ENCODE measurements around the gene DNASE1L1.
"Not testable (repeated sequence)": the region's sequence is repeated elsewhere in the genome, so short reads cannot be mapped to it uniquely, and the experiment has no call there.

DNASE1L1 gene

DNA sequence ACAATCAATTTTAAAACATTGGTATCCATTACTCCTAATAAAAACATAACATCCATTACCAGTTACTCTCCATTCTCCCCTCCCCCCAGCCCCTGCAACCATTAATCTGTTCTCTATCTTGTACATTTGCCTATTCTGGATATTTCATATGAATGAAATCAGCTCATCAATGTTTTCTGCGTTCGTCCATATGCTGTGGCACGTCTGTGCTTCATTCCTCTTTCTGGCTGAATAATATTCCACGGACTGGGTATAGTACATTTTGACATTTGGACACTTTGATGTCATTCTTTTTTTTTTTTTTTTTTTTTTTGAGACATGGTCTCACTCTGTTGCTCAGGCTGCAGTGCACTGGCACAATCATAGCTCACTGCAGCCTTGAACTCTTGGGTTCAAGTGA is 5.2 kb downstream of the DNASE1L1 start:
- DNase-seq (ENCODE audit: low spot score), result no peak

DNA sequence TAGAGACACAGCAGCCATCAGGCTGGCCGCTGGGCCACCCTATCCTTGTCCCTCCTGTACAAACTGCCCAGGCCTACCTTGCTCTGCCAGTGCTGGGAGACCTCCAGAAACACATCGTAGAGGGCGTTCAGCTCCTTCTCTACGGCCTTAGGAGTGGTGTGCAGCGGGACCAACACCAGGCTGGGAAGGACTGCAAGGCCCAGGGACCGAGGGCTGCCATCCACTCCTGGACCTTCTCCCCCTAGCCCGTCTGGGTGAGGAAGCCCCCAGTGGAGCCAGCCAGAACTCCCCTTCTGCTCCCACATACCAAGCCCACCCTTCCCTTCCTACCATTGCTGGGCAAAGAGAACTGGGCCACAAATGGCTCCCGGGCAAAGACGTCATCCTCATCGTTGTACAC is 5.9 kb downstream of the DNASE1L1 start:
- DNase-seq (ENCODE audit: low spot score), result no peak

DNA sequence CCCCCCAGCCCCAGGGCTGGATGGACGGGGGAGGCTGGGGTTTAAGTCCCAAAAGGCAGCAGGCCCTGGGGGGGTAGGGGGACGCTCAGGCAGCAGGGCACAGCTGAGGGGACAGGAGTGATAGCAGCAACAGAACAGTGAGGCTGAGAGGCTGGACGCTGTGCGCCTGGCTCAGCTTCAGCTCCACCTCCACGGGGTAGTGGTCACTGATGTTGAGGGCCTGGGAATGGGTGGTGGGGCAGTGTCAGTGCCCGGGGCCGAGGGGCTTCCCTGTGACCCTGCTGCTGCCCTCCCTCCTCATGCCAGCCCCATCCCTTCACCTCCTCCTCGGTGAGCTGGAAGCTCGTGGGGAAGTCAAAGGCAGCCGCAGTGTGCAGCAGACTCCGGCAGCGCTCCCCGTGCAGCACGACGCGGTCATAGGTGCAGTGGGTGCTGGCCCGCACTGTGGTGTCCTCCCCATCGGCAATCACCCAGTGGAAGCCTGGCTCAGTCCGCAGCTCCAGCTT is 6.4 kb downstream of the DNASE1L1 start:
- no peak for DNase-seq (ENCODE audit: low spot score)

DNA sequence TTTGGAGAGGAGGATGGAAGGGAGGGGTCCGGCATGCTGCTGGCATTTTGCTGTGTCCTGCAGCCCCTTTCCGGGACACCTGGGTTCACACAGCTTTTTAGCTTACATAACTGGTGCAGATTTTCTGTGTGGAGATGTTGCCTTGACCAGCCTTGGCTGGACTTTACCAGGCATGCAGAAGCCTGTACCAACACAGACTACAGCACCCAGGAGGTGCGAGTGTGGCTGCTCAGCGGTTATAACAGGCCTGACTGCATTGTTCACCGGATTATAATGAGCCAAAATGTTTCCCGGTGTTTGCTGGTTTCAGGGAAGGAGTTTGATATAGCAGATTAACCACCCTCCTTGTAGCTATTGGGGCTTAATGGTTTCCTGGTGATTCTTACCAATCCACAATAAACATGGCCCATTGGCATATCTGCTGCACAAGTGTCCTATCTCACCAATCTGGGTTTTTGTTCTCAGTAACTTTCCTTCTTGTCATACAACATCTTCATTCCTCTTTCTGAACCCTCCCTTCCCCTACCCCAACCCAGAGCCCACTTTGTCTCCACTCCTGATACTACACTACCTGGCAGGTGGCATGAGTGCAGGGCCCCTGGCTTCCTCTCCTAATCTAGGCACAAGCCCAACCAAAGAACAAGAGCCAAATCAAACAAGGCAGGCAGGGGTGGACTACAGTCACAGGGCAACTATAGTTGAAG is 7.0 kb downstream of the DNASE1L1 start:
- no peak for DNase-seq (ENCODE audit: low spot score)

DNA sequence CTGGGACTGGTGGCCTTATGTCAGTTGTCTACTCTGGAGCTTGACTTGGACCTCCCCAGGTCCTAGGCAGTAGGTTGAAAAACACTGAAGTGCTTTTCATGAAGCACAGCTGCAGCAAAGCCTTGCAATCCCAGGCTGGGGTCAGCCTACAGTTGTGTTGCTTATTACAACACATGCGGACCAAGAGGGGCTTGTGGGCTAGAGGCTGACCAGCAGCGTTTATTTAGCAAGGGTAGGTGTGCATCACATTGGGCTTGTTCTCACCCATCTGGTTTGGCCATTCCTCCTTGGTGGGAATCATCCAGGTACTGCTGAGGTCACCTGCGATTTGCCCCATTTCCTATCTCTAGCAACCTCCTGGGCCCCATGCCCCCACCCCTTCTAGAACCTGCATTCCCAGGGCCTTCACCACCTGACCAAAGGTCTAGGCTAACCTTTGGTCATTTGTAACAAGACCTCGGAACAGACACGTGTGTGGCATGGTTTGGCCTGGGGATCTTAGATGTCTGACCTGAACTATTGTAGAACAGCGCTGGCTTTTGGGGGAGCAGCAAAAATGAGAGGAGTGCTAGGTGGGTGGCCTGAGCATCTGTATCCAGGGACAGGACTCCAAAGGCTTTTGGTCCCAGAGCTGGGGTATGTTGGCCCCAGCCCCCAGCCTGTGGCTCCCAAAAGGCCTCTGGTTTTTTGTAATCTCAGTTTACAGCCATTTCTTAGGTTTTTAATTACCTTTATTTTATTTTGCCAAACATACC is 7.8 kb downstream of the DNASE1L1 start:
- no peak for DNase-seq (ENCODE audit: low spot score)

DNA sequence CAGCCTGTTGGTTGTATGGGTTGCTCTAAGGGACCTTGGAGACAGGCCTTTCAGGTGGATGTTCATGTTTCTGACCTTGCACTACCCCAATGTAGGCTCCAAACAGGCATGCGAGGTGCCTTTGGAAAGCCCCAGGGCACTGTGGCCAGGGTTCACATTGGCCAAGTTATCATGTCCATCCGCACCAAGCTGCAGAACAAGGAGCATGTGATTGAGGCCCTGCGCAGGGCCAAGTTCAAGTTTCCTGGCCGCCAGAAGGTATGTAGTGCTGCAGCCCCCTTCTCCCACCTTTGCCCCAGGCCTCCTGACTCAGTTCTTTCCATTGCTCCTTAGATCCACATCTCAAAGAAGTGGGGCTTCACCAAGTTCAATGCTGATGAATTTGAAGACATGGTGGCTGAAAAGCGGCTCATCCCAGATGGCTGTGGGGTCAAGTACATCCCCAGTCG is 8.7 kb downstream of the DNASE1L1 start:
- DNase-seq (ENCODE audit: low spot score), result not testable (repeated sequence)

DNA sequence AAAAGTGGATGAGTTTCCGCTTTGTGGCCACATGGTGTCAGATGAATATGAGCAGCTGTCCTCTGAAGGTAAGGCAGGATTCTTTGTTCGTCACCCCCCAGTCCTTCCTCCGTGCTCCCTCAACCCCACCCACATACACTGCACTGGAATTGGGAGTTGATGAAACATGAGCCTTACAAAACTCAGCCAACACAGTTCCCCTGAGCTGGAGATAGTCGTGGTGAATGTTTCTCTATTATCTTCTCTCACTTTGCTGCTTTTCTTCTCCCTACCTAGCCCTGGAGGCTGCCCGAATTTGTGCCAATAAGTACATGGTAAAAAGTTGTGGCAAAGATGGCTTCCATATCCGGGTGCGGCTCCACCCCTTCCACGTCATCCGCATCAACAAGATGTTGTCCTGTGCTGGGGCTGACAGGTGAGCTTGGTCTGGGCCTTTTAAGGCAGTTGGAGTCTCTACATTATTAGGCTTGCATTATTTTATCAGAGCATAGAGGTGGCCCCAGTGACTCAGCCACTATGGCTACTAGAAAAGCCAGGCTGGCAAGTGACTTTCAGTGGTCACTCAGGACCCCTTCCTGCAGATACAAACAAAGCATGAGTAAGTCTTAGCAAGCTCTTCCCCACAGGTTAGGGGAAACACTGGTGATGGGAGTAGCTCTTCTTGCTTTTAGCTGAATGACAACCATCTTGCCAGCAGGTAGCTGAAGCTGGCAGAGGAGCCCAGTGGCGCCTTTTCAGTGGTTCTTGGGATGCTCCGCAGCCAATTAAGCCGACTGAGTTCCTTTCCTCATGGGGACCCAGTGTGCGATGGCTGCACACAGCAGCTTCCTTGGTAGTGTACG is 9.3 kb downstream of the DNASE1L1 start:
- no peak for DNase-seq (ENCODE audit: low spot score)

DNA sequence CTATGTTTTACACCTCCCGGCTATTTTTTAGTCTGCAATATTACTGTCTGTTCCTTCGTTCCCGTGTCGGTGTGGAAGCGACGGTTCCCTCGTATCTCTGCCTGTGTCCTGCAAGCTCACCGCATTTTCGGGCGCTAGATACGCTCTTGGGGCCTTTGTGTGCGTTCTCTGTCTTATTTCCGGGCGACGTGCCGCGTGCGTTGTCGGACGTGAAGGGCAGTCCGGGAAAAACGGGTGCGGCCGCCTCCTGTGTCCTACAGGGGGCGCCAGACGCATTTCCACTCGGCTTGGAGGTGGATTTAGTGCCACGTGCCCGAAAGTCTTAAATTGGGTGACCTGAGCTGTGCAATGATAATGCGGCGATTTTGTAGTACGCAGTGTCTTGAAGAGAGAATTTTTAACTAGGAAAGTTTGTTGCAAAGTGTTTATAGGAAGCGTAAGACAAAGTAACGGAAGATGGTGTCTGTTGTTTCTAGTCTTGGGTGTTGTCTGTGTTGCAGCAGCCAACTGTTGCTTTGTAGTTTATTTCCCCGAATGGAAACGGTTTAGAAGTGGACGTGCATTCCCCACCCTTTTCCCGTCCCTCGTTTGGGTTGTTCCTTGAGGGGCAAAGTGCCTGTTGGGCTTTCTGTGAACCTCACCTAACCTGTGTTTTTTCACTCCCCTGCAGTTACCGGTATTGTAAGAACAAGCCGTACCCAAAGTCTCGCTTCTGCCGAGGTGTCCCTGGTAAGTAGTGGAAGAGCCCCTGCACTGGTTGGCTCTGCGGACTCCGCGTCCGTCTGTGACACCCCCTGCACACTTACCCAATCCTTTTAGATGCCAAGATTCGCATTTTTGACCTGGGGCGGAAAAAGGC is 10.2 kb downstream of the DNASE1L1 start:
- peak; percentile 80 for DNase-seq (ENCODE audit: low spot score)

DNA sequence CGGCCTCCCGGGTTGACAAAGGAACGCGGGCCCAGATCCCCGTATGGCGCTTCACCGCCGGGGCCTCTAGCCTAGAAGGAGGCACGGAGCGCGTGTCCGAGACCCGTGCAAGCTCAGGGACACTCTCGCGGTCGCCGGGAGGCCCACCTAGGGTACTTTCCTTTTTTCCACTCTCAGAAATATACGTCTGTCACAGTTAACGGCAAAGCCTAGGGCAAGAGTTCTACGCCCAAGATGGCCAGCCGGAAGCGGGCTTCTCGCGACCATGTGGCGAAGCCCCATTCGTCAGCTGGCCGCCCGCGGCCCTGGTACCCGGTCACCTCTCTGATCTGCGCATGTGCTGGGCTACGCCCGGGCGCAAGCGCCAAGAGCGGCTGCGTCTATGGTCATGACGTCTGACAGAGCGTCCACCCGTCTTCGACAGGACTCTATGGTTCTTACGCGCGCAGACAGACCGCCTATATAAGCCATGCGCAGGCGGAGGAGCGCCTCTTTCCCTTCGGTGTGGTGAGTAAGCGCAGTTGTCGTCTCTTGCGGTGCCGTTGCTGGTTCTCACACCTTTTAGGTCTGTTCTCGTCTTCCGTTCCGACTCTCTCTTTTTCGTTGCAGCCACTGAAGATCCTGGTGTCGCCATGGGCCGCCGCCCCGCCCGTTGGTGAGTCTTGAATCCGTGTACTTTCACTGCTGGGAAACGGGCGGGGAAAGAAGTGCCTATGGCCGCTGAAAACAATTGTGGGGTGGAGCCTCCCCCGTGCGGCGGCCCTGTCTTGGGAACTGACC is 11.0 kb downstream of the DNASE1L1 start, which contains the start of gene RPL10:
RPL10 (plus strand) TSS at position 490 of the 780 bp plus-strand sequence; CDS start at position 633, 143 bp downstream.
- peak; percentile 93 for DNase-seq (ENCODE audit: low spot score)

DNA sequence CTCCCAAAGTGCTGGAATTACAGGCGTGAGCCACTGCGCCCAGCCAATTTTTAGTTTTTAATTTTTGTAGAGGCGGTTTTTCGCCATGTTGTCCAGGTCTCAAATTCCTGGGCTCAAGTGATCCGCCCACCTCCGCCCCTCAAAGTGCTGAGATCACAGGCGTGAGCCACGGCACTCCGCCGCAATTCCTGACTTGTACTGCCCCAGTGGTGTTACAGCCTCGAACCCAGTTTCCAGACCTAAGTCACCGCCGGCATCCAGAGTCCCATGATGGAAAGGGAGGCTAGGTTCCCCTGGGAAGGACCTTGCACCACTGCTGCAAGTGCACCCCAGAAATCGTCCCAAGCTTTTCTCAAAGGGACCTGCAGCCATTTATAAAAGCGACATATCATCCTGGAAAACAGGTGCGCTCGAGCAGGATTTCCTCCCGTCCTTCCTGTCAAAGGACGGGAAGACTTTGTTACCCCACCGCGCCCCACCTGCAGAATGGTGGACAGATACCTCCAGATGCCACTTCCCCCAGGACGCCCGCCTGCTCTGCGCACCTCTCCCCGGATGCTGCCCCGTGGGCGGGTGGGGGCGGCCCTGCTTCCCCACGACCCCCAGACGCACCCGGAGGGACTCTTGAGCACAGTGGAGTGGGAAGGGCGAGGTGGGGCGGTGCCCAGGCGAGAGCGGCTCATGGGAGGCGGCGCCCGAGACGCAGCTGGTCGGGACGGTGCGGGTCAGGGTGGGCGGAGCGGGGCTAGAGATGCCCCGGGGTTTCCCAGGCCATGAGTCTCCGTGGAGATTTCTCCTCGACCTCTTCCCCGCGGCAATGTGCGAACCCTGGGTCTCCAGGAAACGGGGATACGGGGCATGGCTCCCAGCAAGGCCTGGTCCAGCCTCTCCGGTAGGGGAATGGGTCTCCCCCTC is 11.8 kb downstream of the DNASE1L1 start:
- DNase-seq (ENCODE audit: low spot score), result peak; percentile 75

DNA sequence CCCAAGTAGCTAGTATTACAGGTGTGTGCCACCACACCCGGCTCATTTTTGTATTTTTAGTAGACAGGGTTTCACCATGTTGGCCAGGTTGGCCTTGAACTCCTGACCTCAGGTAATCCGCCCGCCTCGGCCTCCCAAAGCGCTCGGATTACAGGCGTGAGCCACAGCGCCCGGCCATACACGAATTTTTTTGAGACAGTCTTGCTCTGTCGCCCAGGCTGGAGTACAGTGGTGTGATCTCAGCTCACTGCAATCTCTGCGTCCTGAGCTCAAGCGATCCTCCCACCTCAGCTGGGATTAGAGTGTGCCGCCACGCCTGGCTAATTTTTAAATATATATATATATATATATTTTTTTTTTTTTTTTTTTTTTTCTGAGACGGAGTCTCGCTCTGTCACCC is 12.7 kb downstream of the DNASE1L1 start:
- not testable (repeated sequence) for DNase-seq (ENCODE audit: low spot score)

DNA sequence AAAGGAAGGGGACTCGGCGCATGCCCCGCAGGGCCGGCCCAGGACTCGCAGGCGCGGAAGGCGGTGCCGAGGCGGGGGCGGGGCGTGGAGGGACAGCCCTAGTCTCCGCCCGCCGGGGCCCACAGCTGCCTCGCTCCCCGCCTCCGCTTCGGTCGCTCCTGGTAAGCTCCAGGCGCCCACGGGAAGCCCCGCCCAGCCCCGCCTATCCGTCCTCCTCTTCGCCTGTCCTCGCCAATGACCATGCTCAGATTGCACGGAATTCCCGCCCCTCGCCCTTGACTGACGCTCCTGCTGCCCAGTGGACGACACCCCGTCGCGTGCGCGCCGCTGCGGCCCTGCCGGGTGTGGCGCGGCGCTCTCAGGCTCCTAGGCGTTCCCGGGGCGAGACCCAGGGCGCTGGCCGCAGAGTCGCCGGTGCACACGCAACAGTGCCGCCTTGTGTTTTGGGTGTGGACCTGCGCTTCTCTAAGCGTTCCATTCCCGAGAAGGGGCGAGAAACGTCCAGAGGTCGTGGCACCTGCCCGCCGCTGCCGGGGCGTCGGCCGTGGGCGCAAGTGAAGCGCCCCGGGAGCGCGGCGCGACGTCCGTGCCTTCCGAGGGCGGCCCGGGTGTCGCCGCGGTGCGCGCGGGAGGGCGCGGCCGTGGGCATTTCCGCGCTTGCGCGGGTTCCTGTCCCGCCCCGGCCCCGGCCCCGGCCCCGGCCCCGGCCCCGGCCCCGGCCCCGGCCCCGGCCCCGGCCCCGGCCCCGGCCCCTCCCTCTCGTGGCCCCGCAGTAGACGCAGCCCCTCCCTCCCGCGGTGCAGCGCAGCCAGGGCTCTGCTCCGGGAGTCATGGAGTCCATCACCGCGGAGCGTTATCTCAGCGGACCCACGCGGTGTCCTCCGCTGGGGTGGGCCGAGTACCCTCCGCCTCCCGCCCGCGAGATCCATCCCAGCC is 19.0 kb downstream of the DNASE1L1 start:
- not testable (repeated sequence) for DNase-seq (ENCODE audit: low spot score)

DNA sequence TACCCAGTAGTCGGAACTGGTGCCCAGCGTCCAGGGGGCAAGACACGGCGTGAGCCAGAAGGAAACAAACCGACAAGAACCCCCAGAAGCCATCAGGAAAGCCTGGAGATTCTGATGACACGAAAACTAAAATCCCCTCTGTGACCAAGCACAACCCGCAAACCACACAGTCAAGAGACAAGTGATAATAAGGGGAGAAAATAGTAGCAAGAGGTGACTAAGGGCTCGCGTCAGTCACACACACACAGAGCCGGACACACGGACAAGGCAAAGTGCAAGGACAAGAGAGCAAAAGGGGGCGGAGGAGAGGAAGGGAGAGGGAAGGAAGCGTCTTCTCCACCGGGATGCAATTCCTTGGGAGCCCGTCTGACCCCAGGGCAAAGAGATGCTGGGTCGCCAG is 20.4 kb downstream of the DNASE1L1 start:
- not testable (repeated sequence) for DNase-seq (ENCODE audit: low spot score)

DNA sequence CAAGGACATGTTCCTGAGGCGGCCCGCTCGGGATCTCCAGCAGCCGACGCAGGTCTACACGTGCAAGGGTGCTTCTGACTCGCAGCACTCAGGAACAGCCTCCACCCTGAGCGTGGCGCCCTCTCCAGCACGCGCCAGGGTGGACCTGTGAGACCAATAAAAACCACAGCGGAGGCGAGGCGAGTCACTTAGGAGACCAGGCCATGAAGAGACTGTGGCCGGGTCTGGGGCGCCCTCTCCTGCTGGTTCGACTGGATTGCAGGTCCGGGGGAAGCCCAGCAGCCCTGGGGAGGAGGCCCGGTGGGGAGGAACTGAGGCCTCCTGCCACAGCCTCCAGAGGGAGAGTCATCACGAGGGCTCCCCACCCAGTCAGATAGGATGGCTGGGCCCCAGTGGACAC is 21.0 kb downstream of the DNASE1L1 start:
- DNase-seq (ENCODE audit: low spot score), result not testable (repeated sequence)

DNA sequence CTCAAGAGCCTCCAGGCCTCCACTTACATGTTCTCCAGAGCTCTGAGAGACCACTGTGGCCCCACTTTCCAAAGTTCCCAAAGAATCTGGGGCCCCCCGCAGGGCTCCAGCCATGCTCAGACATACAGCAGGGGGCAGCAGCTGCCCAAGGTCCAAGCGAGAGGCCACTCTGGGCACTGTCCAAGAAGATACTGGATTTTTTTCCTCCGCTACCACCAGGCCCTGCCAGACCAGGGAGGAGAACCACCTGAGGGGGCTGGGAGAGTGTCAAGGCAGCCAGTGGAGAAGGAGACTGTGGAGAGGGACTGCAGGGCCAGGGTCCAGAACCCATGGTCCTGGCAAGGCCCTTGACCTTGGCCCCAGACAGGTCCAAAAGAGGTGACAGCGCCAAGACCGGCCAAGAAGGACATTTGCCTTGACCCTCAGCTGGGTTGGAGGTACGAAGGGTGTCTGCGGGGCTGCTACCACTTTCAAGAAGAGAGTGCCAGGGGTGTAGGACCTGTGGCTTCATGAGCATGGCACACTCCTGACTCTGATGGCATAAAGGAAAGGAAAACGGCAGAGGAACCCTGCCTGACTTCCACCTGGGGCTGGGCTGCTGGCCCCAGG is 24.7 kb downstream of the DNASE1L1 start:
- no peak for DNase-seq (ENCODE audit: low spot score)

DNA sequence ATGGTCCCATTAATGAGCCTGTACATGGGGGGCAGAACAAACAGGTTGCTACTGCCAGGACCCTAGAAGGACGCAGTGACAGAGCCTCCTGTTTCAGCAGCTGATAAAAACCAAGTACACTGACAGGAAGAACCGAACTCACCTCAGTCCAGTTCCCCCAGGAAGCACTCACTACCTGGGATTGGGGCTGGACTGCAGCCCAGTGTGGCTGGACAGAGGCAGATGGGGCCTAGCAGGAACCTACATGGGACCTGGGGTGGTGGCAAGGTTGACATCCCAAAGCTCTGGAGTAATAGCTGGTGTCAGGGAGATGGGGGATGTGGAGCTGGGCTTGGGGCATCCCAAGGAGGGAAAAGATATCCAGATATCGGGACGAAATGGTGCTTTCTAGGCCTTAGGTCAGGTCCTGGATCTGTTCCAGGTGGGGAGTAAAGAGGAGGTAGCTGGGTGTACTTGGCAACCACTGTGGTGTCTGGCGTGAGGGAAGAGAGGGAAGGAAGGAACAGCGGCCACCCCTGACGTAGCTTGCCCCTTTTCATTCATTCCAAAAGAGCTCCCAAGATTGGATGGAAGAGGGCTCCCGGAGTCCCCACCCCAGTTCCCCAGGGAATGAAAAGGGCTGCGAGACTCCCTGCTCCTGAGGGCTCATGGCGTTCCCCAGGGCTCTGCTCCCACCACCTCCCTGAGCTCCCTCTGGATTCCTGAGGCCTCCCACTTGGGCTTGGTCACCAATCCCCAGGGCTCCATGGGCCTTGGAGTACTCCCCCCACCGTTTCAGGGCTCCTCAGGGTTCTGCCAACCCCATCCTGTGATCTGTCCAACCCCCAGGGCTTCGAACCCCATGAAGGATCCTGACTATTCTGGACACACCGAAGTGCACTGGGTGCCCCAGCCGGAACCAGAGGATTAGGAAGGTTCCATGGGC is 25.4 kb downstream of the DNASE1L1 start:
- DNase-seq (ENCODE audit: low spot score), result no peak

Data from ecto neural progenitor cell (in vitro differentiated cells).